COR-L47 (cell line): Measurements from ENCODE around the gene RFX3.
A peak's percentile ranks its signal among the peaks of the same experiment; 100 is the strongest.

ENCODE experiments used
- DNase-seq: peaks from one replicate; lab custom pipeline; 2025; lab: John Stamatoyannopoulos, UW

RFX3 gene

DNA sequence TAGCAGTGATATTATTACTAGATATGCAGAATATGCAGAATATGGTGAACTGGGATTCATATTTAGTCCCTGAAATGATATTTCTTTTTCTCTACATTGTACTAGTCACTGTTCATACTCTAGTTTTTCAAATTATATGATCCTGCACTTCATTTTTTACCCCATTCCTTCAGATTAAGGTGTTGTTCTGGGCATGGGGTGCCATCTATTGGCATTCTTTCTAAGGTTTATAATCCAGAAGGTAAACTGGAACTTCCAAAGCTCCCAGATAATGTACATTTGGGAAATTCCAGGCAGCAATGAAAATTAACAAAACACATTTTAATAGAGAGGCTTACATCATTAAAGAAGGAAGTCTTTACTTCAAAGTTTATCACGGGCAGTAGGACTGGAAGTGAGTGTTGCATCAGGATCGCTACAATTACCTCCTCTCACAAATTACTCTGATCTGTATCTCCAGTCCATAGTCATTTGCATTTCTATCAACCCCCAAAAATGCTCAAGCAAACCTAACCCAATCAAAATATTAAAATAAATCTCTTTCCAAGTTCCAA, 12.5 kb downstream of the RFX3 start:
- no peak for DNase-seq

- DNase-seq = no peak
Measured at GRCh38 chr9:3511551-3511950, 14.2 kb downstream of the RFX3 start.

- no peak for DNase-seq
Measured at GRCh38 chr9:3510796-3511195, 15.0 kb downstream of the RFX3 start.

- DNase-seq = no peak
Measured at GRCh38 chr9:3509926-3510325, 15.9 kb downstream of the RFX3 start.

GRCh38 chr9:3508521-3509291, 17.1 kb downstream of the RFX3 start:
- DNase-seq = peak; percentile 66

GRCh38 chr9:3508078-3508431, 17.7 kb downstream of the RFX3 start:
- no peak for DNase-seq

DNA sequence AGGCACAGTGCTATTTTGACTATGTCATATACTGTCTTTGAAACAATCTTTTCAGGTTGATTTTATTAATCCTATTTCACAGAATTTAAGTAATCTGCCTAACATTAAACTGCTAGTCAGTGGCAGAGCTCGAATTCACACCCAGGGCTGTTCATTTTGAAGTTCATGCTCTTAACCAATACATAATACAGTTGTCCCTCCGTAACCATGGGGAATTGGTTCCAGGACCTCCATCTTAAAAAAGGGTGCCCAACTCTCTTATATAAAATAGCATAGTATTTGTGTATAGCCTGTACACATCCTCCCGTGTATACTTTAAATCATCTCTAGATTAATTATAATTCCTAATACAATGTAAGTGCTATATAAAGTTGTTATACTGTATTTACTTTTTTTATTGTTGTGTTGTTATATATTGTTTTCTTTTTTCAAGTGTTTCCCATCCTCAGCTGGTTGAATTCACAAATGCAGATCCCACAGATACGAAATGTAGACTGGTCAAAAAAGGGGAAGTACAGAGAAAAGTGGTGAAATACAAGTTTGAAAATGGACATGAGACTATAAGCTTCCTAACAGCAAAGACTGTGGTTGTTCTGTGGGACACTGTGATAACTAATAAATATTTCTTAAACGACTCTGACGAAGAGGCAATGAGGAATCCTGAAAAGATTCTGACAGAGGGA, 18.3 kb downstream of the RFX3 start:
- DNase-seq = no peak

- no peak for DNase-seq
Measured at GRCh38 chr9:3506164-3506563, 19.6 kb downstream of the RFX3 start.

GRCh38 chr9:3502560-3503398, 23.0 kb downstream of the RFX3 start:
- DNase-seq = no peak

- no peak for DNase-seq
Measured at GRCh38 chr9:3500044-3500443, 25.8 kb downstream of the RFX3 start.

- DNase-seq = peak; percentile 52
Measured at GRCh38 chr9:3498691-3499090, 27.1 kb downstream of the RFX3 start.

- no peak for DNase-seq
Measured at GRCh38 chr9:3497857-3498256, 27.9 kb downstream of the RFX3 start.

- DNase-seq = no peak
Measured at GRCh38 chr9:3497401-3497800, 28.4 kb downstream of the RFX3 start.

DNA sequence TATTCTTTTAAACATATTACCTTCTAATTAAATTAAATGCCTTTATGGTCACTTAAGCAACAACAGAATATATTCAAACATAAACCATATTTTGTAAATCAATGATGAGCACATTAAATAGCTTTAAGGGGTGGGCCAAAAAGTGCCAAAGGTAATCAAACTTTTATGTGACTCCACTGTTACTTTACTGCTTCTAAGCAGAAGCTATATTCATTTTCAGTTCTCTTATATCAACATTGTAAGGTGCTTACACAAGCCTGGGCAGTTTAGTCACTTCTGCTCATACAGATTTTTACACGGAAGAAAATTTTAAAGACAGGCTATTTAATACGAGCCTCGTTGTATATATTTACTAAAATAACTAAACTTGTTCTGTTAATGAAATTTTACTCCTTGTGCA, 29.9 kb downstream of the RFX3 start:
- DNase-seq = no peak

GRCh38 chr9:3492214-3492613, 33.6 kb downstream of the RFX3 start:
- no peak for DNase-seq

DNA sequence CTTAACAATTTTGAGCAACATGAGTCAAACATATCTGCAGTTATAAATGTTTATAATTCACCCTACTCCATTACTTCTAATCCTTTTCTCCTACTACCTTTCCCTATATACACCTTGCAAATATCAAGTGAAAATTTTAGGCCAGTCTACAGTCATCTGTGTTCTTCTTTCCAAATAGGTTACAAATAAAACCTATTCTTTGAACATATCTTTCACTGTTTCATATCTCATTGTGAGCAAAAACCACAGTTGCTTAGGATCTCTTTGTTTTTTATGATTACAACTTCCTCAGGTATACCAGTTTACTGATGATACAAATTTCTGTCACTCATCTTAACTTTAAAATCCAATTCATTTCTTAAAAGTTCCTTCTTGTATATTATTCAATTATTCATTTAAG, 34.4 kb downstream of the RFX3 start:
- DNase-seq = no peak

DNA sequence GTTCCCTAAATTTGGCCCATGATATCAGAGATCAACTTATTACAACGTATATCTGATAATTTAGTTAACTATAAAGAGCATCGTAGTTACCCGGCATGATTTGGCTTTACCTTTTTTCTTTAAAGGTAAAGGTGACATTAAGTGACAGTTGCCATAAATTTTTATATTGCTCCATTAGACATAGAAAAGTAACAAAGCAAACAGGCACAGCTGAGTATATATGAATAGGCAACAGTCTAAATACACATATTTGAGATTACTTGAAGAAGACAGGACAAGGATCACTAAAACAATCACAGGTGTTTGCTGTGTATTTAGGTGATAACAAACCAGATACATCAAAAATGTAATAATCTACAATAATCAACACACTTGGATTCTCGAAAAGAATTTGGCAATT, 34.8 kb downstream of the RFX3 start:
- no peak for DNase-seq

GRCh38 chr9:3482578-3482977, 43.2 kb downstream of the RFX3 start:
- no peak for DNase-seq

GRCh38 chr9:3480353-3480655, 45.5 kb downstream of the RFX3 start:
- DNase-seq = no peak

DNA sequence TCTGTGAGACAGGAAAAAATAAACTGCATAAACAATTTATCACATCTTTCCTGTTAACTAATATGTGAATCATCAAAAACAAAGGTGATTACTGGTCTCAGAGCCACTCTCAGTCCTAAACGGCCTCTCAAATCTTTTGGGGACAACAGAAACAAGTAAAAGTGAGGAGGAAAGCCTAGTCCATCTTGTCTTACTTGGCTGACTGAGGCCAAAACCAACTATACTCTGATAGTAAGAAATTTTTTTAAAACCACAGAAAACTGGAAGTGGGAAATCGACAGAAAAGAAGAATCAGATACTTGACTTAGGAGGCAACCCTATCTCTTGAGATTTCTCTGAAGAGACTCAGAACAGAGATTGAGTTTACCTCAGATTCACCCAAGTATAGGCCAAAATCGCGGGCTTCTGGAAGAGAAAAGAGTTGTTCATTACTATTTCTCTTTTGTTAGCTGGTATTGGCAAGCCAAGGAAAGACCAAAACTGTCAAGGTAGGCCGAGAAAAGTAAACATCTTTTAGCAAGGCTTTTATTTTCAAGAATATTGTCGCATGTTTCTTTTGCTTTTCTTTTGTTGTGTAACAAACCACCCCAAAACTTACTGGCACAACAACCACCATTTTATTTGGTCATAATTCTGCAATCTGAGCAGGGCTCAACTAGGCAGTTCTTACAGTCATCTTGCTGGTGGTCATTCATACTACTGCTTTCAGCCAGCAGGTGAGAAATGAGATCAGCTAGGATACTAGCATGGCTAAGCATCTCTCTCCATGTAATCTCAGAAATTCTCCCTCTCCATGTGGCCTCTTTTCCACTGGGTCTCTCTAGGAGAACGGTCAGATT, 46.1 kb downstream of the RFX3 start:
- no peak for DNase-seq

DNA sequence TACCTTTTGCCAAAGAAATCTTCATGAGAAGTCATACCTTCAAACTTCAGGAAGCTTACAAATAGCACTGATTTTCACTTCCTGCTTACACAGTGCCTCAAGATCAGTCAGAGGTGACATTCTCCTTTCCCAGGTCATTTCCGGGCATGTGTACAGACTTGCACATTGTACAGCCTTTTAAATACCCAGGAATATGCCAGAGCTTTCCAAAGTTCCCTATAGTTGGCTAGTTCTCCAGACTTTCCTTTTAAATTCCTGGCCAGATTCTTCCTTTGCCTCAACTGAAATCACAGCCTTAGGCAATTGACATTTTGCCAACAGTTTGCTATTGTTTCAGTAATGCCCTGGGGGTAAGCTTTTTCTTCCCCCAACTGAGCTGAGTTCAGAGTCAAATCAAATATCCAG, 47.2 kb downstream of the RFX3 start:
- DNase-seq = no peak
